Measurements from ENCODE around the gene DYSF.
"Not testable (repeated sequence)": the region's sequence is repeated elsewhere in the genome, so short reads cannot be mapped to it uniquely, and the experiment has no call there.

The DYSF gene

DNA sequence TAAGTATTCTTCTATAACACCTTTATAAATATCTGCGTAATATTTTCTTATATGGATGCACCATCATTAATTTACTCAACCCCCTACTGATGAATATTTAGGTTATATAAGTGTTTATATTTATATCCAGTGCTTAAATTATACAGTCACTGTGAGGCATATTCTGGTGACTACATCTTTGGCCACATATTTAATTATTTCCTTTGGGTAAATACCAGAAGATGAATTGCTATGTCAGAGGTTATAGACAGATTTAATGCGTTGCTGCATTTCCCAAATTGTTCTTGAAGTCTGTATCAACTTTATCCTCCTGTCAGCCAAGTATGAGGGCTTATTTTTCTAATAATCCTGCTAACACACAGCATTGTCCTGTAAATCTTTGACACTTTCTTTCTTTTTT is 18.7 kb downstream of the DYSF start:
- no peak for DNase-seq (ENCODE audit: low read depth)

DNA sequence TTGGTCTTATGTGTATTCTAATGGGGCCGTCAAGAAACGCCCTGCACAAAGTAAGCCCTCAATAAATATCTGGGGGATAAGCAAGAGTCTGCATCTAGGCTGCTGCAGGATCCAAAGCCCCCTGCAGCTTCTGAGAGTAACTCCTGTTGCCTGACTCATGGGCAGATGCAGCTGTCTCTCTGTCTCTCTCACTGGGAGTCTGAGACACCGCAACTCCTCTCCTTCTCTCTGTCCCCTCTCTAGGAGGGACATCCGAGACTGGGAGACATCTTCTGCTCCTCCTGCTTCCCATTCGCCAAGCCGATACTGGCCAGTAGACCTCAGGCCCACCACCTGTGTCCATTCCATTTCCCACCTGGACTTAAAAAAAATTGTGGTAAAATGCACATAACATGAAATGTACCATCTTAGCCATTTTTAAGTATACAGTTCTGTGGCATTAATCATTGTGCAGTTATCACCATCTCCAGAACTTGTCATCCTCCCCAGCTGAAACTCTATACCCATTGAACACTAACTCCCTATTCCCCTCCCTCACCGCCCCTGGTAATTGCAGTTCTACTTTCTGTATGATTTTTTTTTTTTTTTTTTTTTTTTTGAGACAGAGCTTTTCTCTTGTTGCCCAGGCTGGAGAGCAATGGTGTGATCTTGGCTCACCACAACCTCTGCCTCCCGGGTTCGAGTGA is 20.1 kb downstream of the DYSF start:
- DNase-seq (ENCODE audit: low read depth): no peak

DNA sequence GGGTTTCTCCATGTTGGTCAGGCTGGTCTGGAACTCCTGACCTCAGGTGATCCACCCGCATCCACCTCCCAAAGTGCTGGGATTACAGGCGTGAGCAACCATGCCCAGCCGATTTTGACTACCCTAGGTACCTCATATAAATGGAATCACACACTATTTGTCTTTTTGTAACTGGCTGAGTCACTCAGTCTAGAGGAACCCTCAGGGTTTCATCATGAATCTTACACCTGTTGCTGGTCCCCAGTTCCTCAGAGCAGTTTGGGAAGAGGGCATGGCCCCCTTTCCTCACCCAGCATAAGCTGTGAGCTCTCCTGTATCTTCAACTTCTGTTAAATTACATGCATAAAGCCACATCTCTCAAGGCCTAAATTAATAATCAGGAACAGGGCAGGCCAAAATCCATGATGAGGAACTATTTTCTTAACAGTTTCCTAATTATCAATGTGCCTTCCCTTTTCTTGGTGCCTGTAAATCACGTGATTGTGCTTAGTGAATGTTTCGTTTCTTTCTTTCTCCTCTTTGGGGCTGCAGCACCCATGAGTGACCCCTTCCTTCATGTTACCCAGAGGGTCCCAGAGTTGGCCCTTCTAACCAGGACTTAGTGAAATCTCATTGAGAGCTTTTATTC is 20.9 kb downstream of the DYSF start:
- DNase-seq (ENCODE audit: low read depth): no peak

DNA sequence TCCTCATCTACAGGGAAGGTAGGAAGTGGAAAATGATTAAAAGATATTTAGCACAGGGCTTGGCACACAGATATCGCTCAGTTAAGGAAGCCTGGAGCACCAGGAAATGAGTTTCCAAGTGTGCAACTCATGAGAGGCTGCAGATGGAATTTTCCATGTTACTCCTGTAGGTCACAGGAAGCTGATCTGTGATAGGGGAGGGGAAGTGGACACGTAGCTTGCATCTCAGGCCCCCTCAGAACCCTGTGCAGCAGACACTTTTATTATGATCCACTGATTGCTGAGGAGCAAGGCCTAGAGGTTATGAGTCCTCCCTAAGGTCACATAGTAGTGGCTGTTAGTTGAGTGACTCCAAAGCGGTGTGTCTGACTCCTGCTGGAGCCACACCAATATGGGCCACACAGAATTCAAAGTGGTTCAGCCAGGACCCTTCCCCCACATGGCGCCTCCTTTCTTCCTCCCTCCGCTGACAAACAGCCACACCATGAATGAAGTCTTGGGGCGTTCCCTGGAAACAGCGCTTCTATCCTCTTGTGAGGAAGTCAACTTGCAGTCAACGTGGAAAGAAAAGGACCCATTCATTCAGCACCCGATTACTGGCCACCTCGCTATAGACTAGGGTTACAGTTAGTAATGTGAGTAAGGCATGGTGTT is 21.5 kb downstream of the DYSF start:
- no peak for DNase-seq (ENCODE audit: low read depth)

DNA sequence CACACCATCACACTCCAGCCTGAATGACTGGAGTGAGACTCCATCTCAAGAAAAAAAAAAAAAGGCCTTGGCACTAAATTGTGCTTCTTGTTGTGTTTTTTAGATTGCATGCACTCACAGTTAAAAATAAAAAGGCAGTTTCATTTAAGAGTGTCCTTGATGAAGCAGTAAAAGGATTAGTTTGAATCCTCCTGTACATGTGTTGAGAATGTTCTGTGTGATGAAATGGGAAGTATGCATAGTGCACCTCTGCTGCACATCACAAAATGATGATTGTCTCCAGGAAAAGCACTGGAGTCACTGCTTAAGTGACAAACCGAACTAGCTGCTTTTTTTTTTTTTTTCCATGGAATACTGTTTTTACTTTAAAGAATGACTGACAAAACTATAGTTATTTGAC is 23.1 kb downstream of the DYSF start:
- no peak for DNase-seq (ENCODE audit: low read depth)

DNA sequence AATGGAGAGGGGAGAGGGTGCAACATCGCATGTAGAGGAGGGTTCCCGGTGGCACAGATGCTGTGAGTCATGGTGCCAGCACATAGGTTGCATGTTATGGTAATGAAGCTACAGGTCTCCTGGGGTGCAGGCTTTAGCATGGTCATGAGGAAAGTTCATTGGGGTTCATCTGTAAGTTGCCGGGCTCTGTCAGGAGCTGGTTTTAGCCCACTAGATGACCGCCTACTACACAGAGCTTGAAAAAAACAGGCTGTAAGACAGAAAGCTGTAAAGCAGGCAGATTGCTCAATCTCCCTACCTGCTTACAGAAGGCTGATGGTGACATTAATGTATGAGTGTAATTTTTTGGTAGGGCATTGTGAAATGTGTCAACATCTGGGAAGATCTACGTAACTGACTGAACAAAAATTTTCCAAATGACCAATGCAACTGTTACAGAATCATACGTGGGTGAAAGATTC is 23.9 kb downstream of the DYSF start:
- DNase-seq (ENCODE audit: low read depth): no peak

DNA sequence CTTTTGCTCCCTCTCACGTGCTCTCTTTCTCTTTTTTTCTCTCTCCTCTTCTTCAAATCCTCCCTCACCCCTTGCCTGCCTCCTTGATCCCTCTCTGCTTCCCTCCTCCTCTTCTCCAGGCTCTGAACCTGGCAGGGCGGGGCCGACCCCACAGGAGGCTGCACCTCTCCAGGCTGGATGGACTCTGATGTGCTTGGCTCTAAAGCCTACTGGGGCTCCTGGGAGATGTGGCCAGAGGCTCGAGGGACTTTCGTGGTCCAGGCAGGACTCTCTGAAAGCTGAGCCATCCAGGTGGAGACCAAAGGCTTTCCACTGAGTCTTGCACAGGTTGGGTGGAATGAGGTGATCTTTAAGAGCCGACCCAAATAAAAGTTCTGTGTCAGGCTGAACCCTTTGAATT is 25.4 kb downstream of the DYSF start:
- no peak for DNase-seq (ENCODE audit: low read depth)

DNA sequence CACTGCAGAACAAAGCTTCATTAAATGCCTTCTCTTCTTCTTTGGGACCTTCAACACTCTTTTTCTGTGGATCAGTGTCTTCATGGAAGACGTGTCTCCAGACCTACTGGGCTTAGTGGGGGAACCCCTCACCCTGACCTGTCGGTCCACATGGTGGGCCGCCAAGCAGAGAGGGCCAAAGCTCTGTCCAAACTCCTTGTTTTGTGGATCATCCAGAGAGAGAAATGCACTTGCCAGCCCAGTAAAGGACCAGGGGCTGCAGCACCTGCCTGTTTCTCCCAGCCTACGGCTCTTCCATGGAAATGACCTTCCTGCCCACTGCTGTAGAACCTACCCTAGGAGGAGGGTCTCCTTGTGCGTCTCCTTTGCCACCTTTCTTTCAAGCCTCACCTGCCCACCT is 25.9 kb downstream of the DYSF start:
- DNase-seq (ENCODE audit: low read depth): no peak

DNA sequence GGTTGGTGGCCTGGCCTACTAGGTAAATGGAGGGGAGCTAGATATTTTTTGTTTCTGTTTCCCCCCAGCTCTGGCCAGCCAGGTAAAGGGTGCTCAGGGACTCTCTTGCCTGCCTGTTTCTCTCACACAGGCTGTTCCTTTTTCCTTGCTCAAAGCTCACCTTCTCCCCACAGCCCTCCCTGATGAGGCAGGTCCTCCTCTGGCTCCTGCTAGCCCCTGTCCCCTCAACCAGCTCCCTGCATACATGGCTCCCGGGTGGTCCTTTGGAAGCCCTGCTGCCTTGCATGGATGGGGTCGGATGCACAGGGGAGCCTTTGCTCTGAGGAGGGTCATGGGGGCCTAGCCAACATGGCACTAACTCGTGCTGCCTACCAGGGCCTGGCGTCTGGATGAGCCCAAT is 27.8 kb downstream of the DYSF start:
- DNase-seq (ENCODE audit: low read depth): no peak

DNA sequence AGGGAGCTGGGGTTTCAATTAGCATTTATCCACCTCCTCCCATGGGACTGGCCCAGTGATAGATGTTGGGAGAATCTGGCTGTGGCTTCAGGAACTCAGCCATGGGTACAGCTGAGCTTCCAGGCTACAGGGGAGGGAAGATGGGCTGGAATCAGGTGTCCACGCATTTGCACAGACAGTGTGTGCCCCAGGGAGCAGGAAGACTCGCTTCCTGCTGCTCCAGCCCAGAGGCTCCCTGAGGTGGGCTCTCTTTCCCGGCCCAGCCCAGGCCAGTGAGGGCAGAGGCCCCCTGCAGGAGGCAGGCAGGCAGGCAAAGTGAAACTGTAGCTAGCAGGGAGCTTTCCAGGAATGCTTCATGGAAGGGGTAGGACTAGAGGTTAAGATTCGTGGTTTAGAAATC is 28.7 kb downstream of the DYSF start:
- no peak for DNase-seq (ENCODE audit: low read depth)

DNA sequence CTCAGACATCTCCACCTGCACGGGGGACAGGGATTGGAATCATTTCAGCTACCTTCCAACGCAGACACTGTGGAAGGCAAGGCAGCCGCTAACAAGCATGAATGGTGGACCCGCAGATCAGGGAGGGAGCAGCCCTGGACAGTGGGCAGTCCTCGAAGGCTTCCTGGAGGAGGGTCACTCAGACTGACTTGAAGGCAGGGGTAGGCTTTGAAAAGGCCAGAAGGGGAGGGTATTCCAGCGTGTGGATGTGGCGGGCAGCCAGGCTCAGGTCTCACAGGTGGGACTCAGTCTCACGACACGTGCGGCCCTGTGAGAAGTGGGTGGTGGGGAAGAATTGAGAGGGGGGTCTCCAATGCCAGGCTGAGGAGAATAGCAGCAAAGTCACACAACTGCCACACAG is 29.9 kb downstream of the DYSF start:
- no peak for DNase-seq (ENCODE audit: low read depth)

DNA sequence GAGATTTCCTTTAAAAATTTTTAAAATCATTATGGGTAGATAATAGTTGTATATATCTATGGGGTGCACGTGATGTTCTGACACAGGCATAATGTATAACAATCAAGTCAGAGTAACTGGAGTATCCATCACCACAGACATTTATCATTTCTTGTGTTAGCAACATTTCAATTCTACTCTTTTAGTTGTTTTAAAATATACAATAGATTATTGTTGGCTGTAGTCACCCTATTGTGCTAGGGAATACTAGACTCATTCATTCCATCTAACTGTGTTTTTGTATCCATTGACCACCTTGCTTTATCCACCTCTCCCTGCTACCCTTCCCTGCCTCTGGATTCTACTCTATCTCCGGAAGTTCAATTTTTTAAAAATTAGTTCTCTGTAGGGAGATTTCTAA is 31.0 kb downstream of the DYSF start:
- DNase-seq (ENCODE audit: low read depth): no peak

DNA sequence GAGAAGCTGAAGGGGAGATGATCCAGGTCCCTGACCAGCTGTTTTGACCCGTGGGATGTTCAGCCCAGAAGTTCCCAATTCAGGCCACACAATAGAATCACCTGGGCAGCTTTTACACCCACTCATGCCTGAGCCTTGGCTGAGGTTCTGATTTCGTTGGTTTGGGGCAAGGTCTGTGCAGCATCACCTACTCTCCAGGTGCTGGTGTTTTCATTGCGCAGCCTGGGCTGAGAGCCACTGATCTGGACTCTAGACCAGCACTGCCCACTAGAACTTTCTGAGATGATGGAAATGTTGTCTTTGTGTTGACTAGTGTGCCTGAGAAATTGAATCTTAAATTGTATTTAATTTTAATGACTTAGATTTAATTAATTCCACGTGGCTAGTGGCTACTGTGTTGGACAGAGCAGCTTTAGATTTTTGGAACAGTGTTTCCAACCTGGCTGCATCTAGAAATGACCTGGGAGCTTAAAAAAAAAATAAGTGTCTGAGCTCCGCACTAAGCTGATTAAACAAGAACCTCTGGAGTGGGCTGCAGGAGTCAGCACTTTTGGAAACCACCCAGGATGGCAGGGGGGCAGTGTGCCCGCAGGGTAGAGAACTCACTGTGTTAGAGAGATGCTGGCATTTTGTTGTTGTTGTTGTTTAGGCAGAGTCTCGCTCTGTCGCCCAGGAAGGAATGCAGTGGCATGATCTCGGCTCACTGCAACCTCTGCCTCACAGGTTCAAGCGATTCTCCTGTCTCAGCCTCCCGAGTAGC is 33.7 kb downstream of the DYSF start:
- DNase-seq (ENCODE audit: low read depth): no peak

DNA sequence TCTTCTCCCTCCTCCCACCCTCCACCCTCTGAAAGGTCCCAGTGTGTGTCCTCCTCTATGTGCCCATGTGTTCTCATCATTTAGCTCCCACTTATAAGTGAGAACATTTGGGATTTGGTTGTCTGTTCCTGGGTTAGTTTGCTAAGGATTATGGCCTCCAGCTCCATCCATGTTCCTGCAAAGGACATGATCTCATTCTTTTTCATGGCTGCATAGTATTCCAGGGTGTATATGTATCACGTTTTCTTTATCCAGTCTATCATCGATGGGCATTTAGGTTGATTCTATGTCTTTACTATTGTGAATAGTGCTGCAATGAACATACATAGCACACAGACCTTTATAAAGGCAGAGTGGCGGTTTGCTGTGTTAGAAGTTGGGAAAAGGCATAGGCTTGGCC is 38.2 kb downstream of the DYSF start:
- not testable (repeated sequence) for DNase-seq (ENCODE audit: low read depth)

DNA sequence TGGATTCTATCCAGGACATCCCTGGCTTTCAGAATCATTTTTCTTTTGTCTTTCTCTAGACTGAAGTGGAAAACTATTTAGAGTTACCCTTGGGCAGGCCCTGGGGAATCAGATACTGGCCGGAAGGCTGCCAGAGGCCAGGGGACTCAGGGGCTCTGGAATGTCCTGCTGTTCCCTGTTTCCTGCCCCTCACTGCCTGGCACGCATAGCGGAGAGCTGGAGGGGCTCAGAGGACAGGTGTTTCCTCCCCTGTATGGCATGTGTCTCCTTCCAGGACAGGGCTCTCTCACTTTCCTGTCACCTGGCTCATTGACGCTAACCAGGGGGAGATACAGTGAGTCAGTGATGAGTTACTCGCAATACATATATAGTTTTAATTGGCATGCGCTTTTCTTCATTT is 38.8 kb downstream of the DYSF start:
- no peak for DNase-seq (ENCODE audit: low read depth)

DNA sequence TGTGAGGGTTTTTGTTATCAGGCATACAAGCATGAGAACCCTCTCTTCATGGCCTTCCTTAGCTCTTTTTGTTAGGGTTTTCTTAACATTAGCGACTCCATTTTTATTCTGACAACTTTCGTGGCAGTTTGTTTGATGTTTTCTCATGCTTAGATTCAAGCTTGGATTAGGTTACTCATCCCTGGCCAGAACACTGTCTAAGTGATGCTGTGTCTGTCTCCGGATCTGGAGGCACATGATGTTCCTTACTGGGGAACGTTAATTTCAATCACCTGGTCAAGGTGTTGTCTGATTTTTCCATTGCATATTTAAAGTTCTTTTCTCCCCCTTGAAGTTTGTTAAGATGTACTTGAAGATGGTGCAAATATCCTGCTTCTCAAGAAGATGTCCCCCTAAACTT is 40.7 kb downstream of the DYSF start:
- no peak for DNase-seq (ENCODE audit: low read depth)

DNA sequence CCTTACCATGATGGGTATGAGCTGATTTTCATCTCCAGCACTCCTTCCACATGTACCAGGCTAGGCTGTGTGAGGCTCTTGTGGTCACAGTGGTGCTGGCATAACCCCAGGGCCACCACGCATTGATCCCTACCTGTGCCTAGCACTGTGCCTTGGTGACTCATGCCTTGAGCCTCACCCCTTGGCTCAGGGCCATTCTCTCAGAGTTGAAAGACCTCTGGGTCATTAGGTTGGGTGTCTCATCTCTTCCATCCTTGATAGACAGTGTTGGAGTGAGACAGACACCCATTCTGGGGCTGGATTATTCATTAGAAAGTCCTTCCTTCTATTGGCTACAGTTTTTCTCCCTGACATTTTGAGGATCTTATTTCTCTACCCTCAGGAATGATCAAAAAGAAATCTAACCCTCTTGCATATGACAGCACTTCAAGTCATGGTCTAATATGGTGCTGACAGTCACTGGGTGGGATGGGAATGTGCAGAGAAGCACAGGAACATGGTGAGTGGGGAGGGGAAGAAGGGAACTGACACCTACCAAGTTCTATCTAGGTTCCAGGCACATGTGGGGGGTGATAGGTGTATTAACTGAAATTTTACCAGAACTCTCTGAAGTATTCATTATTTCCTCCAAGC is 41.3 kb downstream of the DYSF start:
- no peak for DNase-seq (ENCODE audit: low read depth)

DNA sequence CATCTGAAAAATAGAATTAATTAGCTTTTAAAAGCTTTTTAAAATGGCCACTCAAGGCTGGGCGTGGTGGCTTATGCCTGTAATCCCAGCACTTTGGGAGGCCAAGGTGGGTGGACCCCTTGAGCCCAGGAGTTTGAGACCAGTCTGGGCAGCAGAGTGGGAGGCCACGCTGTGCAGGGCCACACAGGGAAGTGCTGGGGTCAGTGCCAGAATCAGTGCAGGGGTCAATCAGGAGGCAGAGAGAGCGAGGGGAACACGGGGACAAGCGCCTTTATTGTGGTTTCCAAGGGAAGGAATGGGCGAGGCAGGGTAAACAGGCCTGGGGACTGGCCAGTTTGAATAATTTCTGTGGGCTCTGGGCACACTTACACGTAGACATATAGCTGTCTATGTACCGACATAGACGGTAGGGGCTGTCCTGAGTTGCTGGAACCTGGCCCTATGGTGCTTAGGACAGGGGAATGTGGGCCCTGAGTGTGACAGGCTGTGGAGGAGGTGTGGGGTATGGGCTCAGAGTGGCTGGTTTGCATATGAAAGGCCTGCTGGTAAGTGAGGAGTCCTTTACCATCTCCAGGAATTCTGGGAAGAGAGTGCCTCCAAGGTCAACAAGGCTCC is 42.9 kb downstream of the DYSF start:
- no peak for DNase-seq (ENCODE audit: low read depth)

DNA sequence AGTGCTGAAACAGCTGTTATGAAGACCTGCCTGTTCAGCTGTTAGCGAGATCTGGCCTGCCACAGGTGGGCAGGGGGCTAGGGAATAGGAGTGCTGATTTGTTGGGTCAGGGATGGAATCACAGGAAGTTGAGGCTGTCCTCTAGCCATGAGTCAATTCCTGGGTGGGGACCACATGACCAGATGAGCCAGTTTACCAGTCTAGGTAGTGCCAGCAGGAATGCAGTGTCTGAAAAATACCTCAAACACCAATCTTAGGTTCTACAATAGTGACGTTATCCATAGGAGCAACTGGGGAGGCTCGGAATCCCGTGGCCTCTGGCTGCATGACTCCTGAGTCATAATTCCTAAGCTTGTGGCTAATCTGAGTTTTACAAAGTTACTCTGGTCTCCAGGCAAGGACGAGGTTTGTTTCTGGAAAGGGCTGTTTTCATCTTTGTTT is 44.9 kb downstream of the DYSF start:
- peak; percentile 64 for DNase-seq (ENCODE audit: low read depth)

DNA sequence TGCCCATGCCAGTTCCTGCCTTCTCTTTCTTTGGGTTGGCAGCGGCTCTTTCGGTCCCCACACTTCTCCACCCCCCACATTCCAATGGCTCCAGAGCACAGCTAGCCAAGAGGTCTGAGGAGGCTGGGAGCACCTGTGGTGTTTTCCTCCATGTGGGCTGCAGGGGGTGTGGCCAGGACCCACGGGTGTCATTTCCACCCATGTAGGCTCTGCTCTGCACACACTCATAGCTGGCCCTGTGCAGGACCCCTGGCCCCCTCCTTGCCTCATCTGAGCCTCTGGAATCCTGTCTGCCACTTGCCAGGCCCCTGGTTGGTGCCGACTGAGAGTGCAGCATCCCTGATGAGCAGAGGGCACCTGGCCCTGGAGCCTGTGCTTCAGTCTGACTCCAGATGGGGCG is 46.3 kb downstream of the DYSF start:
- no peak for DNase-seq (ENCODE audit: low read depth)

DNA sequence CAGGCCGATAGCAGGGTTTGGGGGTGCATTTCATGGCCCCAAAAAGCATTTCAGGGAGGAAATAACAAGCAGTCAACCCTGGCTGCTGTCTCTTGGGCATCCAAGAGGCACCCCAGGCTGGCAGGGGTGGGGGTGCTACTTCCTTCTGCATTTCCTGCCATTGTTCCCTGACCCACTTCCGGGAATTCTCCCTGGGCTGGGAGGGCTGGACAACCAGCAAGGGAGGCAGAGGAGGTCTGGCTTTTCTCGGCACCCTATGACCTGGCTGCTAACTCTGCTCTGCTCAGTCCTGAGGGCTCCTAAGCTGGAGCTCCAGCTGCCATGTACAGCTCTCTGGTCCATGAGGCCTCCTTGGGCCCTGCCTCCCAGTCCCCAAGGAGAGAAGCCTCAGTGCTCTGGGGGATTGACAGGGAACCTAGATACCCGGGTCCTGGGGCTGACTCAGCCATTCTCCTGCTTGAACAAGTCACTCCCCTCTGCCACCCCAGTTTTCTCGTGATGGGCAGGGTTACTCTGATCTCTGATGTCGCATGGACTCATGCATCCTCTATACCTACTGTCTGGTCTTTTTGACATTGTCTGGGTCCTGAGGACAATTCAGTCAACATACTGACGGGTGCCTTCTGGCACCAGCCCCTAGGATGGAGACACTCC is 47.2 kb downstream of the DYSF start:
- no peak for DNase-seq (ENCODE audit: low read depth)
